Body of pancreas (tissue), 4 donors: ENCODE measurements around the gene FOXE3. TPM values are rescaled to one million over a fixed set of nuclear protein-coding genes. Genes with fewer than 3 reads are reported as not detected.

Experiments
- ATAC-seq: fragments of 150-250 bp; one replicate; pipeline ENCODE4 v1.9.1; 2016
- DNase-seq, 4 donors: peaks; one replicate each; pipeline ENCODE4 v3.0.0-alpha.2; 2019
- H3K27ac ChIP-seq, 4 donors: fragments of 200-600 bp; sonication (generic); 1 replicate in 3 of 4; 2 replicates in 1 of 4; pipeline versions ENCODE4 v1.5.1 to v1.6.1; 2016 to 2019; ENCODE audit warnings: mild to moderate bottlenecking in 1 of 4, mixed read lengths in 1 of 4, moderate library complexity in 1 of 4
- H3K27me3 ChIP-seq, 2 donors: fragments of 200-600 bp; sonication (generic); one replicate each; pipeline ENCODE4 v1.6.0; 2016; ENCODE audit warnings: mild to moderate bottlenecking in 1 of 2
- H3K36me3 ChIP-seq, 2 donors: fragments of 200-600 bp; sonication (generic); replicated peaks in 1 of 2; 2 replicates each; pipeline ENCODE4 v1.5.1; 2016; ENCODE audit warnings: low read depth in 2 of 2; ENCODE audit not compliant: insufficient read depth in 1 of 2
- H3K4me1 ChIP-seq: fragments of 200-600 bp; sonication (generic); one replicate; pipeline ENCODE4 v1.6.0; 2016
- H3K4me3 ChIP-seq, 2 donors: fragments of 200-600 bp; sonication (generic); 1 replicate in 1 of 2; 2 replicates in 1 of 2; pipeline ENCODE4 v1.5.1; 2016 to 2019
- H3K9me3 ChIP-seq, 3 donors: fragments of 200-600 bp; sonication (generic); 1 replicate in 2 of 3; 2 replicates in 1 of 3; pipeline ENCODE4 v1.5.1; 2016
- POLR2A ChIP-seq, 3 donors: fragments of 450-650 bp; IDR thresholded peaks; one replicate each; pipeline ENCODE4 v1.6.1; 2016; ENCODE audit warnings: antibody characterized with exemption in 3 of 3, mild to moderate bottlenecking in 2 of 3
- WGBS, 2 donors: methylation state at CpG; one replicate each; pipeline ENCODE4 v1.1.5; 2017; 5-methylcytosine and 5-hydroxymethylcytosine counted together
- intact Hi-C: fragments of 100-400 bp; cut with DNase I; formaldehyde crosslinking; loops from one replicate; pipeline ENCODE4 v1.15.1; 2023
- total RNA-seq, 2 donors: library from RNA; depleted of rRNA; stranded (reverse); fragments of >200 nt; gene quantifications; one replicate each; pipeline ENCODE4 v1.1.0, GENCODE V29; 2016
- TF ChIP-seq, protein P1 (sequence below), 7 experiments: fragments of 450-650 bp in 4 of 7; fragments of 200-600 bp in 3 of 7; sonication (generic) in 3 of 7; IDR thresholded peaks; one replicate each; pipeline ENCODE4 v1.5.1; 2016 to 2019; ENCODE audit warnings: antibody characterized with exemption in 7 of 7

Gene FOXE3
- total RNA-seq, 2 donors from 2014 or later, result not detected

DNA sequence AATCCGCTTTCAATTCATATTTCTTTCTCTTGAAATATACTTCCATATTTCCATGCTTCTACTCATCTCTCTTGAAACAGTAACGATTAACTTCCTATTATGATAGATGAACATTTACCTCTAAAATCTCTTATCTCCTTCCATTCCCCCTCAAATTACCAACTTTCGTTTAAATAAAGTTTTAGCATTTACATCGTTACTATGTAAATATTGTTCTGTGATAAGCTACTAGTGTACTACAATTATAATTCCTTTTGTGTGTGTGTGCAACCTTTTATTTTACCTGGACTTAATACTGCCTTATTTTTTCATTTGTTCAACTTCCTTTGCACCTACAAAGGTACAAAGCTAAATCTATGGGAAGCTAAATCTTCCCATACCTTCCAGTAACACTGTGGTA is 4.5 kb downstream of the FOXE3 start:
- 52 to 55% methylated on average over 4 of the region's 4 CpGs for WGBS, 2 donors
- Histone ChIP-seq H3K4me1 (no peaks in the 10 kb centered on the region), H3K27me3 (peaks cover 0 to 18% of the 10 kb centered on the region in 2 donors), H3K4me3 (no peak overlapping the region), H3K36me3 (no peaks in the 10 kb centered on the region), H3K9me3 (no peaks in the 10 kb centered on the region), H3K27ac (no peak overlapping the region)
- DNase-seq, result no peak
- ATAC-seq, result no peak
- TF ChIP-seq POLR2A (IDR thresholded peaks at IDR 0.05), result no peak
- TF ChIP-seq, protein P1, sequence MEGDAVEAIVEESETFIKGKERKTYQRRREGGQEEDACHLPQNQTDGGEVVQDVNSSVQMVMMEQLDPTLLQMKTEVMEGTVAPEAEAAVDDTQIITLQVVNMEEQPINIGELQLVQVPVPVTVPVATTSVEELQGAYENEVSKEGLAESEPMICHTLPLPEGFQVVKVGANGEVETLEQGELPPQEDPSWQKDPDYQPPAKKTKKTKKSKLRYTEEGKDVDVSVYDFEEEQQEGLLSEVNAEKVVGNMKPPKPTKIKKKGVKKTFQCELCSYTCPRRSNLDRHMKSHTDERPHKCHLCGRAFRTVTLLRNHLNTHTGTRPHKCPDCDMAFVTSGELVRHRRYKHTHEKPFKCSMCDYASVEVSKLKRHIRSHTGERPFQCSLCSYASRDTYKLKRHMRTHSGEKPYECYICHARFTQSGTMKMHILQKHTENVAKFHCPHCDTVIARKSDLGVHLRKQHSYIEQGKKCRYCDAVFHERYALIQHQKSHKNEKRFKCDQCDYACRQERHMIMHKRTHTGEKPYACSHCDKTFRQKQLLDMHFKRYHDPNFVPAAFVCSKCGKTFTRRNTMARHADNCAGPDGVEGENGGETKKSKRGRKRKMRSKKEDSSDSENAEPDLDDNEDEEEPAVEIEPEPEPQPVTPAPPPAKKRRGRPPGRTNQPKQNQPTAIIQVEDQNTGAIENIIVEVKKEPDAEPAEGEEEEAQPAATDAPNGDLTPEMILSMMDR (IDR thresholded peaks at IDR 0.05), result no peak
- intact Hi-C loops, result loop anchor here (10.0 kb wide), 1 partner anchor 236 kb away; no protein-coding TSS in a partner anchor

DNA sequence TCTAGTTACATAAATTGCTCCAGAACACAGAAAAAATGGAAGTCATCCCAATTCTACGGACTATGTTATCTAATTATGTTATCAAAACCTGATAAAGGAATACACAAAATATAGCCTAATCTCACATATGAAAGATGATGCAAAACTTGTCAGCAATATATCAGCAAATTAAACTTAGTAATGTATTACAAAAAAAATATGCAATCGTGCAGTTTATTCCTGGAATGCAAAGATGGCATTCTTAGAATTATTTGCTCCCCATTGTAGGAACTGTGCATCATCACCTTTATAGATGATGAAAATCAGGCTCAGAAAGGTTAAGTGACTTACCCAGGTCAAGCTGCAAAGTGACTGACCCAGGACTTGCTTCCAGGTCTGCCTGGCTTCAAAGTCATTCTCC is 7.8 kb downstream of the FOXE3 start:
- no peaks in the 10 kb centered on the region for H3K27me3 ChIP-seq
- WGBS, 2 donors, result 15% methylated on average over 2 of the region's 2 CpGs
- intact Hi-C loops, result loop anchor here (10.0 kb wide), 1 partner anchor 239 kb away; no protein-coding TSS in a partner anchor

DNA sequence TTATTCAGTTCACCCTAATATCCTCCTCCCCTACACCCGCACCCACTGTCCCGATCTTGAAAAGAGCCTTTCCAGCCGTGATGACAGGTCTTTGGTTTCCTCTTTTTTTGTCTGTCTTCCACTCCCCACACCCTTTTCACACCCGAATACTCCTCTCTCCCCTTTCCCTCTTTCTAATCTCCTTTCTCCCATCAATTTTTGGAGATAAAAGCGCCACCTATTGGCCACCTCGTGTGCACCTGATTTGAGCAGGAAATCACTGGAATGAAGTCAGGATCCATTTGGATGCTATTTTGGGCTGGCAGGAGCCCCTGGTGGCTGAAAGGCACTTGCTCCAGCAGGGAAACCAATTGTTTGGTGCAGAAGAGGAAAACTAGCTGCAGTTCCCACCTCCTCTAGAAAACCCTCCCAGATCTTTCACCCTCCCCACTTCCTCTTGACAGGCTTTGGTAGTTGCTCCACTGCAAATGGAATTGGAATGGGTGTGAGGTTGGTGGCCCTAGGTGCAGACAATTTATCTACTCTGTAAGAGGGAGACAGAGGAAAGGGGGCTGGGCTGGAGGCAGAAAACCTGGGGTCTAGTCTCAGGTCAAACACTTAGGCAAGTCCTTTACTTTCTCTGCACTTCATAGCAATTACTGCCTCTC is 8.4 kb downstream of the FOXE3 start:
- H3K36me3 ChIP-seq, result no peaks in the 10 kb centered on the region
- TF ChIP-seq POLR2A (IDR thresholded peaks at IDR 0.05), result no peak
- TF ChIP-seq, protein P1 (IDR thresholded peaks at IDR 0.05), result peak in 6 of 7 experiments; percentile 57 to 76 (median 65)
- no peak overlapping the region for H3K4me3 ChIP-seq
- no peaks in the 10 kb centered on the region for H3K9me3 ChIP-seq
- 7% methylated on average over 6 of the region's 6 CpGs for WGBS, 2 donors
- intact Hi-C loops, result loop anchor here (10.0 kb wide), 1 partner anchor 240 kb away; no protein-coding TSS in a partner anchor
- H3K27me3 ChIP-seq, result no peaks in the 10 kb centered on the region
- H3K27ac ChIP-seq, result no peak overlapping the region
- no peaks in the 10 kb centered on the region for H3K4me1 ChIP-seq
- ATAC-seq (peak; percentile 52), DNase-seq (peak in 3 of 4 donors; percentile 29 to 33 (median 31))

More for the DNA sequence above, 7.8 kb downstream of the FOXE3 start:
- TF ChIP-seq, protein P1 (IDR thresholded peaks at IDR 0.05), result no peak
- no peak for TF ChIP-seq POLR2A (IDR thresholded peaks at IDR 0.05)
- H3K27ac ChIP-seq, result no peak overlapping the region
- no peaks in the 10 kb centered on the region for H3K36me3 ChIP-seq
- no peaks in the 10 kb centered on the region for H3K4me1 ChIP-seq
- no peak overlapping the region for H3K4me3 ChIP-seq
- no peaks in the 10 kb centered on the region for H3K9me3 ChIP-seq
- DNase-seq (no peak), ATAC-seq (no peak)

DNA sequence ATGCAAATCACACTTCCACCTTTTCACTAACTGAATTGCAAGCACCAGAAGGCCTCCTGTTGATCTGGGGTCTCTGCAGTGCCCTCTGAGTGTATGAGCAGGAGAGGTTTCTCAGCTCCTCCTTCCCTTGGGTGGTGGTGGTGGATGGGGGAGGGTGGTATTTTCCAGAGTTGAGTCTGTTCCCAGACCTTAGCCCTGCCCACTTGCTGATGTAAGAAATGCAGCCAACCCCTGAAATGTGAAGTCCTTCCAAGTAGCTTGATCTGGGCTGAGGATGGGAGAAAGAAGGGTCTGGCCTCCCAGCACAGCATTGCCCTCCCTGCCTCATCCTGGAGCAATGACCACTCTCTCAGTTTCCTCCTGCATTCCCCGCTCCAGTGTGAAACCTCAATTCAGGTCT is 15.4 kb downstream of the FOXE3 start:
- Histone ChIP-seq H3K27me3 (peaks cover 0 to 39% of the 10 kb centered on the region in 2 donors), H3K9me3 (no peaks in the 10 kb centered on the region), H3K4me1 (peaks cover 36% of the 10 kb centered on the region), H3K36me3 (no peaks in the 10 kb centered on the region), H3K4me3 (no peak overlapping the region), H3K27ac (no peak overlapping the region)
- ATAC-seq (no peak), DNase-seq (no peak)
- 83% methylated on average over 1 of the region's 1 CpG; no CpG with 5 or more reads in 1 of the 2 donors for whole genome bisulfite sequencing, 2 donors
- intact Hi-C loops, result loop anchor here (5.0 kb wide), 1 partner anchor 281 kb away; no protein-coding TSS in a partner anchor
- no peak for TF ChIP-seq POLR2A (IDR thresholded peaks at IDR 0.05)
- TF ChIP-seq, protein P1 (IDR thresholded peaks at IDR 0.05), result no peak
